WTC11 (cell line): ENCODE data around the gene COG5. TPM values are rescaled to one million over a fixed set of nuclear protein-coding genes. Genes with fewer than 3 reads are reported as not detected.

ENCODE experiments used
- ATAC-seq: fragments of 200-7000 bp; cut with Tn5 transposase; 2 replicates; pipeline ENCODE4 v1.10.0; 2021; ENCODE audit warnings: mild to moderate bottlenecking, moderate library complexity
- CTCF ChIA-PET: fragments of 300-600 bp; sonication (Branson Sonifier 250); formaldehyde crosslinking; loops from one replicate; lab custom pipeline; 2021; ENCODE audit warnings: antibody characterized with exemption; lab: Charles Lee
- POLR2A ChIA-PET: fragments of 350-600 bp; sonication (Branson Sonifier 250); formaldehyde crosslinking; loops from one replicate; lab custom pipeline; 2021; ENCODE audit warnings: antibody characterized with exemption; lab: Charles Lee
- DNase-seq: peaks from one replicate; pipeline ENCODE4 v3.0.0; 2021; ENCODE audit warnings: low spot score
- H3K27ac Mint-ChIP-seq: 2 replicates; pipeline ENCODE4 v1.8.0; 2021; ENCODE audit warnings: mixed read lengths
- H3K27me3 Mint-ChIP-seq: 2 replicates; pipeline ENCODE4 v1.8.0; 2021; ENCODE audit warnings: low read depth, mild to moderate bottlenecking, moderate library complexity, mixed read lengths
- H3K36me3 Mint-ChIP-seq: 2 replicates; pipeline ENCODE4 v1.8.0; 2021; ENCODE audit warnings: mixed read lengths
- H3K4me1 Mint-ChIP-seq: 2 replicates; pipeline ENCODE4 v1.8.0; 2022; ENCODE audit warnings: mixed read lengths
- H3K4me3 Mint-ChIP-seq: 2 replicates; pipeline ENCODE4 v1.8.0; 2021; ENCODE audit warnings: mild to moderate bottlenecking, moderate library complexity, mixed read lengths
- H3K9me3 Mint-ChIP-seq: 2 replicates; pipeline ENCODE4 v1.8.0; 2021; ENCODE audit warnings: mixed read lengths
- ATF6 ChIP-seq: sonication (generic); formaldehyde crosslinking; IDR thresholded peaks from 2 replicates; pipeline ENCODE4 v1.8.1; 2023; ENCODE audit warnings: mild to moderate bottlenecking, missing genetic modification reagents
- CREM ChIP-seq: sonication (generic); formaldehyde crosslinking; IDR thresholded peaks from 2 replicates; pipeline ENCODE4 v1.8.1; 2022; ENCODE audit warnings: mild to moderate bottlenecking, missing genetic modification reagents, moderate library complexity
- E2F4 ChIP-seq: sonication (generic); formaldehyde crosslinking; IDR thresholded peaks from 2 replicates; pipeline ENCODE4 v1.8.1; 2022; ENCODE audit warnings: low read depth, mild to moderate bottlenecking, moderate library complexity, missing genetic modification reagents, borderline replicate concordance
- ELF4 ChIP-seq: sonication (generic); formaldehyde crosslinking; IDR thresholded peaks from 2 replicates; pipeline ENCODE4 v1.8.1; 2022; ENCODE audit warnings: low read depth, mild to moderate bottlenecking, moderate library complexity, missing genetic modification reagents
- ETV6 ChIP-seq: sonication (generic); formaldehyde crosslinking; IDR thresholded peaks from 2 replicates; pipeline ENCODE4 v1.8.1; 2022; ENCODE audit warnings: mild to moderate bottlenecking, missing genetic modification reagents
- FOXJ3 ChIP-seq: sonication (generic); formaldehyde crosslinking; IDR thresholded peaks from 2 replicates; pipeline ENCODE4 v1.9.0; 2021; ENCODE audit warnings: missing genetic modification reagents, mild to moderate bottlenecking, borderline replicate concordance
- GRHL2 ChIP-seq: fragments of 250-450 bp; sonication (Bioruptor Pico); IDR thresholded peaks from 2 replicates; pipeline ENCODE4 v1.8.0; 2022; ENCODE audit warnings: mild to moderate bottlenecking, moderate library complexity; ENCODE audit not compliant: insufficient replicate concordance, severe bottlenecking
- HMGA2 ChIP-seq: fragments of 250-450 bp; sonication (Bioruptor Pico); IDR thresholded peaks from 2 replicates; pipeline ENCODE4 v1.4.0; 2021; ENCODE audit warnings: mild to moderate bottlenecking, moderate library complexity
- IRF1 ChIP-seq: sonication (generic); formaldehyde crosslinking; IDR thresholded peaks from 2 replicates; pipeline ENCODE4 v1.8.0; 2023; ENCODE audit warnings: missing genetic modification reagents
- JAZF1 ChIP-seq: fragments of 250-450 bp; sonication (Bioruptor Pico); IDR thresholded peaks from 2 replicates; pipeline ENCODE4 v1.9.0; 2021; ENCODE audit warnings: moderate library complexity, mild to moderate bottlenecking, inconsistent platforms
- JUN ChIP-seq: sonication (generic); formaldehyde crosslinking; IDR thresholded peaks from 2 replicates; pipeline ENCODE4 v1.8.0; 2023; ENCODE audit warnings: mild to moderate bottlenecking, missing genetic modification reagents
- MAX ChIP-seq: sonication (generic); formaldehyde crosslinking; IDR thresholded peaks from 2 replicates; pipeline ENCODE4 v1.8.0; 2022; ENCODE audit warnings: mild to moderate bottlenecking, missing genetic modification reagents
- MLX ChIP-seq: sonication (generic); formaldehyde crosslinking; IDR thresholded peaks from 2 replicates; pipeline ENCODE4 v1.8.1; 2023; ENCODE audit warnings: mild to moderate bottlenecking, missing genetic modification reagents, moderate library complexity
- MYBL2 ChIP-seq: sonication (generic); formaldehyde crosslinking; IDR thresholded peaks from 2 replicates; pipeline ENCODE4 v1.8.1; 2023; ENCODE audit warnings: mild to moderate bottlenecking, moderate library complexity, missing genetic modification reagents
- NR1H2 ChIP-seq: sonication (generic); formaldehyde crosslinking; IDR thresholded peaks from 2 replicates; pipeline ENCODE4 v1.9.0; 2021; ENCODE audit warnings: mild to moderate bottlenecking, moderate library complexity, missing genetic modification reagents
- NR3C1 ChIP-seq: sonication (generic); formaldehyde crosslinking; conservative IDR thresholded peaks from 2 replicates; pipeline ENCODE4 v1.8.1; 2023; ENCODE audit warnings: low read depth, mild to moderate bottlenecking, missing genetic modification reagents
- STAT6 ChIP-seq: sonication (generic); formaldehyde crosslinking; conservative IDR thresholded peaks from 2 replicates; pipeline ENCODE4 v1.8.1; 2023; ENCODE audit warnings: mild to moderate bottlenecking, low read depth, missing genetic modification reagents, moderate library complexity
- USF2 ChIP-seq: sonication (generic); formaldehyde crosslinking; IDR thresholded peaks from 2 replicates; pipeline ENCODE4 v1.8.1; 2023; ENCODE audit warnings: mild to moderate bottlenecking, missing genetic modification reagents, moderate library complexity
- ZBTB21 ChIP-seq: sonication (generic); formaldehyde crosslinking; IDR thresholded peaks from 2 replicates; pipeline ENCODE4 v1.8.1; 2023; ENCODE audit warnings: mild to moderate bottlenecking, missing genetic modification reagents, borderline replicate concordance
- ZBTB43 ChIP-seq: sonication (generic); formaldehyde crosslinking; IDR thresholded peaks from 2 replicates; pipeline ENCODE4 v1.8.1; 2023; ENCODE audit warnings: mild to moderate bottlenecking, missing genetic modification reagents
- ZNF121 ChIP-seq: sonication (generic); formaldehyde crosslinking; IDR thresholded peaks from 2 replicates; pipeline ENCODE4 v1.8.0; 2023; ENCODE audit warnings: missing genetic modification reagents
- ZNF396 ChIP-seq: fragments of 250-450 bp; sonication (Bioruptor Pico); IDR thresholded peaks from 2 replicates; pipeline ENCODE4 v1.8.0; 2021; ENCODE audit warnings: mild to moderate bottlenecking, moderate library complexity, borderline replicate concordance
- ZNF423 ChIP-seq: fragments of 250-450 bp; sonication (Bioruptor Pico); IDR thresholded peaks from 2 replicates; pipeline ENCODE4 v2.1.2; 2022; ENCODE audit warnings: mild to moderate bottlenecking, moderate library complexity
- total RNA-seq: library from RNA; stranded (reverse); gene quantifications from 3 replicates; pipeline ENCODE4 v1.2.3, GENCODE V29; 2021

Gene COG5
- total RNA-seq, 1 experiment from 2014 or later = 23.8 TPM

GRCh38 chr7:107588529-107589130 is 24.9 kb upstream of the COG5 start (continued):
- TF ChIP-seq MYBL2 (no peak), CREM (CRISPR knock-in tag) (no peak), ZBTB43 (CRISPR knock-in tag) (no peak), ZBTB21 (no peak)

GRCh38 chr7:107584716-107585115 is 21.0 kb upstream of the COG5 start:
- TF ChIP-seq ELF4 (CRISPR knock-in tag) = no peak
- TF ChIP-seq ETV6 (CRISPR knock-in tag) = no peak
- TF ChIP-seq GRHL2 = no peak
- TF ChIP-seq ATF6 (CRISPR knock-in tag) = no peak
- TF ChIP-seq STAT6 (CRISPR knock-in tag) = no peak
- TF ChIP-seq NR3C1 = no peak
- no peak for TF ChIP-seq NR1H2
- TF ChIP-seq USF2 (CRISPR knock-in tag) = no peak
- TF ChIP-seq JUN = no peak
- TF ChIP-seq ZNF121 = no peak
- H3K27me3 Mint-ChIP-seq = no peaks in the 10 kb centered on the region
- DNase-seq = no peak
- no peaks in the 10 kb centered on the region for H3K4me1 Mint-ChIP-seq
- ChIA-PET CTCF (no interaction called here), POLR2A (no interaction called here)
- no peak overlapping the region for H3K27ac Mint-ChIP-seq
- no peak overlapping the region for H3K4me3 Mint-ChIP-seq
- no peak for ATAC-seq
- peaks cover 10% of the 10 kb centered on the region for H3K36me3 Mint-ChIP-seq
- H3K9me3 Mint-ChIP-seq = peaks cover 6% of the 10 kb centered on the region

GRCh38 chr7:107582875-107583274 is 19.2 kb upstream of the COG5 start:
- Mint-ChIP-seq H3K4me3 (no peak overlapping the region), H3K36me3 (no peaks in the 10 kb centered on the region), H3K27me3 (no peaks in the 10 kb centered on the region), H3K27ac (no peak overlapping the region), H3K4me1 (no peaks in the 10 kb centered on the region), H3K9me3 (no peaks in the 10 kb centered on the region)
- CTCF ChIA-PET = no interaction called here
- no peak for DNase-seq
- ATAC-seq = no peak
- POLR2A ChIA-PET = no interaction called here
- TF ChIP-seq USF2 (CRISPR knock-in tag) = no peak
- no peak for TF ChIP-seq MLX
- TF ChIP-seq JAZF1 (CRISPR knock-in tag) = no peak
- no peak for TF ChIP-seq ZNF396 (CRISPR knock-in tag)
- no peak for TF ChIP-seq MAX (CRISPR knock-in tag)
- TF ChIP-seq FOXJ3 (CRISPR knock-in tag) = no peak
- TF ChIP-seq E2F4 (CRISPR knock-in tag) = no peak
- TF ChIP-seq ZNF423 (CRISPR knock-in tag) = no peak
- TF ChIP-seq HMGA2 (CRISPR knock-in tag) = no peak
- no peak for TF ChIP-seq IRF1
